CD4-positive, alpha-beta T cell treated with Interleukin-1 beta for 1 hour (primary cell): ENCODE measurements around the gene ACSL5.

Source experiments
- DNase-seq, 2 donors: peaks; one replicate each; pipeline ENCODE4 v3.0.0-alpha.2; 2020 to 2022

Gene ACSL5, protein sequence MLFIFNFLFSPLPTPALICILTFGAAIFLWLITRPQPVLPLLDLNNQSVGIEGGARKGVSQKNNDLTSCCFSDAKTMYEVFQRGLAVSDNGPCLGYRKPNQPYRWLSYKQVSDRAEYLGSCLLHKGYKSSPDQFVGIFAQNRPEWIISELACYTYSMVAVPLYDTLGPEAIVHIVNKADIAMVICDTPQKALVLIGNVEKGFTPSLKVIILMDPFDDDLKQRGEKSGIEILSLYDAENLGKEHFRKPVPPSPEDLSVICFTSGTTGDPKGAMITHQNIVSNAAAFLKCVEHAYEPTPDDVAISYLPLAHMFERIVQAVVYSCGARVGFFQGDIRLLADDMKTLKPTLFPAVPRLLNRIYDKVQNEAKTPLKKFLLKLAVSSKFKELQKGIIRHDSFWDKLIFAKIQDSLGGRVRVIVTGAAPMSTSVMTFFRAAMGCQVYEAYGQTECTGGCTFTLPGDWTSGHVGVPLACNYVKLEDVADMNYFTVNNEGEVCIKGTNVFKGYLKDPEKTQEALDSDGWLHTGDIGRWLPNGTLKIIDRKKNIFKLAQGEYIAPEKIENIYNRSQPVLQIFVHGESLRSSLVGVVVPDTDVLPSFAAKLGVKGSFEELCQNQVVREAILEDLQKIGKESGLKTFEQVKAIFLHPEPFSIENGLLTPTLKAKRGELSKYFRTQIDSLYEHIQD

DNA sequence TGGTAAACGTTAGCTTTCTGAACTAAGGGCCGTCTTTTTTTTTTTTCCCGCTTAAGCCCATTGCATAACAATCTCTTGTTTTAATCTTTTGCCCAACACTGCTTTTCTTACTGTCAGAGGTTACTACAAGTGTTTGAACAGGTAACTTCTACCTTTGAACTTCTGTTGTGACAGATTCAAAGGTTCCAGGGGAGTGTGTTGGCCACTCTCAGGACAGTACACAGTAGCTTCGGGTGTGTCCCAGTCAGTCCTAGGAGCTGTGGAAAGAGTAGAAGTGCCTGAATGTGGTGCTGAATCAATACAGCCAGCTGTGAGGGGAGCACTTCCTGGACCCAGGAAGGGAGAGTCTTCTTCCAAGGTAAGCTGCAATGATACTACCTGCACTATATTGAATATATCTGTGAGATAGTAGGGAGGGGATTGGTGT is at the start of gene ACSL5:
ACSL5 (plus strand) TSS at position 205 of the 427 bp plus-strand sequence. CDS start 20,831 bp downstream, outside the sequence.
- DNase-seq: no peak

DNA sequence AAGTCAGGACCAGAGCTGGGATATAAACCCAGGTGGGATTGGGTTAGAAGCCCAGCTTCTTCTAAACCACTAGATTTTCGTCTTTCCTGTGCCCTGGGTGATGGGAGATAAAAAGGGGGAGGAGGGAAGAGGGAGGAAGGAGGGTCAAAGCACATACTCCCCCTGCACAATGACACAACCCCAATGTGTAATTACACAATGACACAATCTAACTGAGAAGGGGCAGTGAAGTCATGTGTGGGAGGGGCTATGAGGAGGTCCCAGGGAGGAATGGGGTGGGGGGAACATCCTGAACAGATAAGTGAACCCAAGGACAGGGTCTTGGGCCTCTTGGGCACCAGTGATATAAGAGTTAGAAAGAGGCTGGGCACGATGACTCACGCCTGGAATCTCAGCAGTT is 46.2 kb upstream of the ACSL5 start:
- DNase-seq: no peak

DNA sequence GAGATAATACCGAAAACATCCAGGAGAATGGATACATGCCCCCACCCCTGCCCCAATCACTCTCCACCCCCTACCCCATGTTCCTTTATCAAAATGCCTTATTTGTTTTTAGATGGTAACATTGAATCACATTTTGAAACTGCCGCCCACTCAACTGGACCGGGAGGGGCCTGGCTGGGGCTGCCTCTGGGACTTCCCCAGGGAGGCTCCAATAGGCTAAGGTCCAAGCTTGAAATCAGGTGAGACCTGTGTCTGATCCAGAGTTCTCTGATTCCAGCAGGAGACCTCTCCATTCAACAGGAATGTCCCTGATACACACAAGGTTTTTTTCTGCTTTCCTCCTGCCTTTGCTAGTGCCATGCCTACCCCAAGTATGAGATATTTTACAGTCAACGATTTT is 43.8 kb upstream of the ACSL5 start:
- DNase-seq: no peak

DNA sequence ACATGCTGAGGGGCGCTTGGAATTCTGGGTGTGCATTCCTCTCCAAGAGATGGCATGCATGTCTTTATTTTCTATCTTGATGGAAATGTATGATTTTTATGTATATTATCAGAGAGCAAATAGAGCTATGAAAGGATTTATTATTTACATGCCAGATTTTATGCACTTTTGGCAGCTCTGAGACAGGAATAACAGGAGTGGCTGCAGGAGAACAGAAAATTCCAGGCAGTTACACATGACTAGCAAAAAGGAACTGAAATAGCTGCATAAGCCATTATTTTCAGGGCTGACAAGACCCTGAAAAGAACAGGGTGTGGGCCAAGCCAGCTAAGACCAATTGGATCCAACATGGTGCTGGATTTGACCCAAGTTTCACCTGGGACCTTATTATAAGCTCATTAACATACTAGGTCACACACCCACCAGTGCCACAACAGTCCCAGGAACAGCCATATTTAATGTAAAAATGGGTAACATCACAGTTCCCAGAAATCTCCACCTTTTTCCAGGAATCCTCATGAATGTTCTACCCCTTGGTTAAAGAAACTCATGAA is 43.2 kb upstream of the ACSL5 start:
- DNase-seq: no peak

DNA sequence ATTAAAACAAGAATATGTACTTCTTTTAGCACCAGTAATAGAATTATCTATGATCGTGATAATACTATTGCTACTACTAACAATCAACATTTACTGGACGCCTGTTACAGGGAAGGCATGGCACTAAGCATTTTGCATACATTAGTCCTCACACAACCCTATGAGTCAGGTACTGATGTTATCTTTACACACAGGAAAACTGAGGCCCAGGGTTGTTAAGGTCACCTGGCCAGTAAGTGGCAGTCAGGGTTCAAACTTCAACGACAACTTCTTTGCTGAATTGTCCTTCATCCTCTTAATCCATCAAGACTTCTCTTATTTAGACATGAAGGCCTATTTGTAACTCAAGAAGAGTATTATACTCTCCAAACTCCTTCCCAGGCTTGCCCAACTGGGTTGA is 41.9 kb upstream of the ACSL5 start:
- no peak for DNase-seq

DNA sequence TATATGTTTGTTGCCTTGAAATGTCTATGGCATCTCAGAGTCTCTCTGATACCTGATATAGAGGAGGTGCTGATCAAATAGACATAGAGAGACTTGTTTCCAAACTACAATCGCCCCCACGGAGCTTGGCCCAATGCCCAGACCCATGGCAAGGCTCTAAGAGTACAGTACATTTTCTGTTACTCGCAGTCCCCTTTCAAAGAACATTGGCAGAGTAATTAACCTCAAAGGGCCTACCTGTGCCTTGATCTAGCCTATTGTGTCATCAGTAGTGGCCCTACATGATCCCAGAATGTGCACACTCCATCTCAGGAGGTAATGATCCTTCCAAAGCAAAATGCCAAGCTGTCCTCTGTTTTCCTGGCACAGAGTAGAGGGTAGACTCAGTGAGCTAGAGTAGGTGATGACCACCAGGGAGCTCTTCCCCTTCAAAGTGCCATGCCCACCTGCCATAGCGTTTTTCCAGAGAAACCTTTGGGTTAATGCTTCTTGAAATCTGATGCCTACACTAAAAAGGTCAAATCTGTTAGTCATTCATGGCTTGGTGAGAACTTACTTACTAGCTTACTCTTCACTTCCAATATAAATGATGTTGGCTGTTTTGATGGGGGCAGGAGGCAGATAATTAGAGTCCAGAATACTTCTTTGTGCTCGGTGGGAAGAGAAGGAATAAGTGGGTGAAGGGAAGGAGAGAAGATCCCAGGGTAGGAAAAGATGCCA is 41.2 kb upstream of the ACSL5 start:
- no peak for DNase-seq

DNA sequence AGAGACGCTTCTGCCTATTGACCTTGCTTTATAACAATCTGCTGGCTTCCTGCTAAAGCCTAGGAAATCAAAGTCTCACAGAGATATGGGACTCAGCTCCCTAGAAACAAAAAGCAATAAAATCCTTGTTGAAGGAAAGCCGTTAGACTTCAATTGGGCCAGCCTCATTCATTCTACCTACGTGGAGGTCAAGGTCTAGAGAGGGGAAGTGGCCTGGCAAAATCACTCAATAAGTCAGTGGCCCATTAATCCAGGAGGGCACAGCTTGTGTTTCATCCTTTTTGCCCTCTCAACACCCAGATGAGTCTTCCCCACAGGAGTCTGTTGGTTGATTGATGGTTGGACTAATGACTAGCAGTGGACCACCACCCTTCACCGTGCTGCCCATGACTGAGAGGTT is 40.5 kb upstream of the ACSL5 start:
- DNase-seq: no peak

DNA sequence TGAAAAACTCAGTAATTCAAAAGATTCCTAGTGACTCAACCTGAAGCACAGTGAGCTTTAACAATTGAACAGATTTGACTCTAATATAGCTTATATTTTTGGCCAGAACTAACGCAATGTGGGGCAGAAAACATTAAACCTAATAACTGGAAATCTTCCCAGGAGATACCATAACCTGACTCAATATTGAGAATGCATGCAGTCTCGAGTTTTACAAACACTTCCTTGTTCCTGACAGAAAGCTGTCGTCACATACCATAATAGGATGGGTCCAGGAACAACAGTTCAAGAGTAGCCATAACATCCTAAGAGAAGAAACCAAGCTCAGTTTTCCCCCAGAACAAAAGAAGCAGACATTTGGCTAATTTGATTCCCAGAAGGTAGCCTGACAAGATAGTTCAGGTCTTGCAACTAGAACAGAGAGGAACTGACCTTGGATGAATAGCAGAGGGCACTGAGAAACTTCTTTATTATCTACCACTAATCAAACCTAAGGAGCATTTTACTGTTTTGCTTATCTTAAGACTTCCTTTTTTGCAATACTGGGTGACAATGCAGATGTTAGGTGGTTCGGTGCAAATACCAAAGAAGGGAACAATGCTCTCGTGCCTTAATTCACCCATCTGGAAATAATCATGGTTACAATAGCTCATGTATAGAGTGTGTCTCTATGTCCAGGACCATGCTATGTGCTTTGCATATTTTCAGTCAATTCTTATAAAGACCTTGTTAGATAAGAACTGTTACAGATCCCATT is 38.6 kb upstream of the ACSL5 start:
- DNase-seq: no peak

DNA sequence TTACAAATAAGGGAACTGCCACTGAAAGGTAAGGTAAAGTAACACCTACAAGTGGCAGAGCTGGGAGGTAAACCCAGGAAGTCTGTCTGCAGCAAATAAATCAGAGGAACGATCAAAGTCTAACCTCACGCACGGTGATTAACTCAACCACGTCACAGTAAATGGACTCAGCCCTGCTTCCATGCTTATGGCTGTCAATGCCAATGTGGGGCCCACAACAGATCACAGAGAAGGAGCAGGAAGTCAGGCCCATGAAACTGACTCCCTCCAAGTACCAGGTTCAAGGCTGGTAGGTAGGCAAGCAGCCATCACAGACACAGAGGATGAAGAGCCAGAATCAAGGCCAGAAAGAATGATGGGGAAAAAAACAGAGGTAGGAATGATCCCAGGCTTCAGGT is 38.0 kb upstream of the ACSL5 start:
- DNase-seq: no peak

DNA sequence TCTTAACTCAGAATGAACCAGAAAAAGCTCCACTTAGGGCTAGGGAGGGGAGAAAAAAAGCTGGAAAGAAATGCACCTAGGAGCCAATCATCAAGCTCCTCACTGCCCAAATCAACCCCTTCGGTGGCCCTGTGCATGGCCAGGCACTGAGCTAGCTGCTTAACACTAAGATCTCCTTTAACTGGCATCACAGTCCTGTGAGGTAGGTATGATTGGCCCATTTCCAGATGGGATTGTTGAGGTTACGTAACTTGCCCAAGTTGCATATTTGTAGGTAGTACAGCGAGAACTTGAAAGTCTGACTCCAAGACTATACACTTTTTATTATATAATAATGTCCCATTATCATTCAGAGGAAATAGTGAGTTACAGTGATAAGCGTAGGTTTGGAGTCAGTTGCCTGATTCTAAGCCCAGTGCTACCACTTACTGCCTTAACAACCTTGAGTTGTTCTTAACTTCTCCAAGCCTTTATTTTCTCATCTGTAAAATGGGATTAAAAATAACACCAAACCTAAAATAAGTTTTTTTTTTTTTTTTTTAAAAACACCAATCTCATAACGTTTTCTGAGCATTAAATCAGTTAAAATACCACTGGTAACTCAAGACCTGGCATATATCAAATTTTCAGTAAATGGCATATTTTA is 37.2 kb upstream of the ACSL5 start:
- no peak for DNase-seq

DNA sequence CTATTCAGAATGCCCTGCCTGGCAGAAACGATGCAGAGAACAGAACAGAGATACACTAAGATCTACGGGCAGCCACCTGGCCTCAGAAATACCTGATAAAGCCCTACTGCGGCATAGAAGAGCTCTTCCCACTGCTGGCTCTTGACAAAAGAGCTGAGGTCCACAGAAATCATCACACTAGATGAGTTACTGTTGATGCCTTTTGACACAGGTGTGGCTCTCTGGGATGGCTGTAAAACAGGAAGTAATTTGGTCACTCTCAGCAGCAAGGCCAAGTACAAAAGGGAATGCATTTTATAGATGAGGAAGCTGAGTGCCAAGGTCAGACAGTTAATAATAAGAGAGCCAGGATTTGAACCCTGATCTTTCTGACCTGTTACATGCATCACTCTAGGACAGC is 35.0 kb upstream of the ACSL5 start:
- DNase-seq: no peak

DNA sequence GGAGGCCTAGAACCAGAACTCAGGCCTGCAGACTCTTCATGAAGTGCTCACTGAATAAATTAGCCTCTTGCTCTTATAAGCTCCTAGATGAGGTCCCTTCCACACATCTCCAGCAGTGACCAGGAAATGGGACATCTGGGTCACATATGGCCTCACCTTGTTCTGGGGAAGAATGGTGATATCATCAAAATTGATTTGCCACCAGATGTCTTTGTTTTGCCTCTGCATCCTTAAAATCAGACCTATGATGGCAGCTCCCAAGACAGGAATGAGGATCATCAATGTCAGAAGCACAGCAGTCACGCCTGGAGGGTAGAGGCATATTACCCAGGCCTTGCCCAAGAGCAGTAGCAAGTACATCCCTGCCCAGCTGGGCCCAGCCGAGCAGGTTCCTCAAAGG is 33.3 kb upstream of the ACSL5 start:
- no peak for DNase-seq

DNA sequence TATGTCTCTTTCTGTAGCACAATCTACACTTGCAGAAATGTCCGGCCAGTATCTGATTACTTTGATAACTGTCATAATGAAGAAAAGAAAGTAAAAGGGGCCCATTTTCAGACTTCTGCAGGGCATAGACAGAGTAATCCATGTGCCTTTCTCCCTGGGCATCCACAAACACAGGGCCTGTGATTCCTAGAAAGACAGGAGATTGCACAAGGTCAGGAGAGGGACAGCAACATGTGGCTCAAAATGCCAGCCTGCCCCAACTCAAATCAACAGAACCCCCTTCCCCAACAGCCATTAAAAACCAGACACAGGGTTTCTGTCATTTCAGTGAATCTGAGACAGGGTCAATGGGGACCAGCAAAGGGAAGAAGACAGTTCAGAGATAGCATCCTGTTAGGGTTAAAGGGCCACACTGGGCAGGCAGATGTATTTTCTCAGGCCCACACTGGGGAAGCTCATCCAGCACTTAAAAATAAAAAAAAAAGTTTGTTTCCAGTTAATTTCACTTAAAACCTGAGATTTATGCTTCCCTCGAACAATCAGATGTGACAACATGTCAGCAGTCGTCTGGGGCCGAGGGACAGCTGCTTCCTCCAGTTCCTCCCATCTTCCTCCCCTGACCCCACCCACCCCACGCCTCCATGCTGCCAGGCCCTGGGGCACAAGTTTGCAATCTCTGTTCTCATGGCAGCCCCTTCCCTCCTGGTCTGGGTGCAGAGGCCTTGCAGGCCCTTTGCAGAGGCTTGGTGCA is 30.7 kb upstream of the ACSL5 start:
- DNase-seq: no peak

DNA sequence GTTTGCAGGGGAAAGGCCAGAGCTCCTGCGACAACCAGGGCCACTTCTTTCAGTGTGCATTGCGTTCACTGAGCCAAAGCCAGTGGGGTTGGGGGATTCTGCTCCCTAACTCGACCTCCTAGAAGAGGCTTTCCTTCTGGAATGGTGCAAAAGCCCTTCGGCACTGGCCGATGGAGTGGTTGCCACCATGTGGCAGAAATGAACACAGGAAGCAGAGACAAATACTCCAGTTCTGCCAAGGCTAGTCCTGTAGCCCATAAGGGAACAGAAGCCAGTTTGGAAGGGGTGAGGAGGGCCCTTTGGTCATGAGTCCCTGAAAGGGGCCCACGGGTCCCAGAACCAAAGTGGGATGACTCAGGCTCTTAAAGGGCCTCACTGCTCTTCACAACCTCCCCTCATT is 29.7 kb upstream of the ACSL5 start:
- DNase-seq: no peak

DNA sequence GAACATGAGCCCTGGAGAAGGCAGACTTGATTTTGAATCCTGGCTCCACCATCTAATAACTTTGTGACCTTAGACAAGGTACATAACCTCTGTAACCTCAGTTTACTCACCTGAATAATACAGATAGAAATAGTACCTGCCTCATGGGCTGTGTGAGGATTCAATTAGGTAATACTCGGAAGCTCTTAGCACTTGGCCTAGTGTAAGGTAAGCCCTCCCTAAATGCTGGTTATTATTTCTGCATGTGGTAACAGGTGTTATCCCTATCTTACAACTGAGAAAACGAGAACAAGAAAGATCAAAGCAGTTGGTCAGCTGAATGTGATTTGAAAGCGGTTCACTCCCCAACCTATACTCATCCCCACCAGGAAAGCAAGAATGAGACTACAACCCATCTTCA is 28.7 kb upstream of the ACSL5 start:
- no peak for DNase-seq

DNA sequence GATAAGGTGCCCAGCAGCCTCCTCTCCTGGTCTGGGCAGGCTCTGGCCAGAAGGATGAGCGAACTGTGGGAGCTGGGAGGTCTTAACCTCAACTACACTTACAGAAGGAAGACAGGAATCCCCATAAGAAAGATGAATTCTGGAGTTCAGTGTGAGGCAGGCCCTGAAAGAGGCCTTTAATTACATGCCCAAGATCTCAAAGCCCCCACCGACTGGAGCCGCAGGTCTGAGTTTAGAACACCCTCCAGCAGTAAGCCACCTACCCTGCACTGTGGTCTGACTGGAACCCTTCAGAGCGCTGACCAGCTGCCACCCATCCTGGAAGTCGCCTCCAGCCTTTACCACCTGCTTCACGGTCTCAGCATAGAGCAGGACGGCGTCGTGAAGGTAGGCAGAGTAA is 28.2 kb upstream of the ACSL5 start:
- DNase-seq: no peak

DNA sequence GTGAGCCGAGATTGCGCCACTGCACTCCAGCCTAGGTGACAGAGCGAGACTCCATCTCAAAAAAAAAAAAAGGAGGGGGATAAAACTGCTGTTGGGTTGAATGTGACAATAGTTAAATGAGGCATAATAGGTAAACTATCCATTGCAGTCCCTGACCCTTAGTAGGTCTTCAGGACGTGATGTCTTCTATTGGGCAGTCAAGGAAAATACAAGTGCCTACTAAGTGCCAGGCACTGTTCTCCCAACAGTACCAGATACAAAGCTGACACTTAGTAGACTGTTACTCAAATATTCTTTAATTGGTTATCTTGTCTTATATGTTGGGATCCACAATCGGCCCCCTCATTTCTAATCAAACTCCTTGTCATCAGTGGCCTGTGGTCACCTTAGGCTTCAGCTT is 27.1 kb upstream of the ACSL5 start:
- DNase-seq: no peak

DNA sequence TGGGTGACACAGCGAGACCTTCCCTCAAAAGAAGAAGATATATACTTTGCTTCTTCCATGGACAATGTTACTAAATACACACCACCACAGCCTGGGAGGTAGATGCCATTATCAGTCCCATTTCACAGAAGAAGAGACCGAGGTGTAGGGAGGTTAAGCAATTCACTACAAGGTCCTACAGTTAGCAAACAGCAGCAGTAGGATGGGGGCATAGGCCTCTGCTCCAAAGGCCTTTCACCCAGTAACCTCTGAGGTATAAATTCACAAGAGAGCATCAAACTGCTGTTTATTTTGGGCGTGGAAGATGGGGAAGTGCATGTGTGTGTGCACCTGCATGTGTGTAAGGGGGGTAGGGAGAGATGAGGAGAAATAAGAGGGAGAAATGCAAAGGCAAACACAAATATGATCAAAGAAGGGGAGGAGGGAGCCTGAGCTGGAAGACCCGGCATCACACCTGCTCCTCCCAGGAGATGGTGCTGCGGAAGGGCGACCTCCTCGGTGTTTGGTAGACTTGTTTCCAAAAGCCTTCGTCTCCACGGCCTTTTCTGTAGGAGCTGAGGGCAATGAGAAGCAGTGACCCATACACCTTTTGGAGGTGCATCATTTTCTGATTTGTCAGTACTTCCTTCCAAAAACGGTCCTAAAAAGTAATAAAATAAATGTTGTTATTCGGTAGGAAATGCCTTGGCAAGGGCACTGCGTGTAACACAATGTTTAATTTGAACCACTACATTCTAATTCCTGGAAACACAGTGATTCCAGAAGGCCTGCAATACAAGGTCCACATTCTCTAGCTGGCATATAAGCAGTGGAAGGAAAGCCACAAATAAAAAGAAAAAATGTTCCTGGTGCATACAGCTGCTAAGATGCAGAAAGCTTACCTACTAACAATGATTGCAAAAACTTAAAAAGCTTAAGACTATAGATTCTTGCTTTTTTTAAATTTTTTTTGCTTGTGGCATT is 25.9 kb upstream of the ACSL5 start:
- no peak for DNase-seq

DNA sequence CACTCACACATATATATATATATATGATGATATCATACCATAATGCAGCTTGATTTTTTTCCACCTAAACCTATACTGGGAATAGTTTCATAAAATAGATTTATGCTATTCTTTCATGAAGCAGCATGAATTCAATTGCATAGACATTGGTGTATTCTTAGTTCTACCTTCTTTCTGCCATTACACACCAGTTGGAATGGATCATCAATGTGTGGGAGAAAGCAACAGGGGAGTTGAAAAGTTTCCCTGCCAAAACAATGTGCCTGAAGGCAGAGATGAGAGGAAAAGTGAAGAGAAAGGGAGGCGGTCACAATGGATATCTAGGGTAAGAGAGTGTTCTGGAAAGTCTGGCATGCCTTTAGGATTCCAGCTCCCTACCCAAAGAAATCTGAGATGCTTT is 25.2 kb upstream of the ACSL5 start:
- DNase-seq: no peak

DNA sequence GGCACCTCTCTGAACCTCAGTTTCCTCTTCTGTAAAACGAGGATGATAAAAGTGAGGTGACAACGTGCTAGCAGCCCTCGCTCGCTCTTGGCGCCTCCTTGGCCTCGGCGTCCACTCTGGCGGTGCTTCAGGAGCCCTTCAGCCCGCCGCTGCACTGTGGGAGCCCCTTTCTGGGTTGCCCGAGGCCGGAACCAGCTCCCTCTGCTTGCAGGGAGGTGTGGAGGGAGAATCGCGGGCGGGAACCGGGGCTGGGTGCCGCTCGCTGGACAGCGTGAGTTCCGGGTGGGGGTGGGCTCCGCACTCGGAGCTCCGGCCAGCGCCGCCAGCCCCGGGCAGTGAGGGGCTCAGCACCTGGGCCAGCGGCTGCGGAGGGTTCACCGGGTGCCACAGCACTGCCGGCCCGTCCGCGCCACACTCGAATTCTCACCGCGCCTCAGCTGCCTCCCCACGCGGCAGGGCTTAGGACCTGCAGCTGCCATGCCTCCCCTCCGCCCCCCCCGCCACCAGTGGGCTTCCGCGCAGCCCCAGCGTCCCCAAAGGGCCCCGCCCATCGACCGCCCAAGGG is 24.3 kb upstream of the ACSL5 start:
- no peak for DNase-seq
